Neutrophil (primary cell): ENCODE measurements around the gene TAF8.
A peak's percentile ranks its signal among the peaks of the same experiment; 100 is the strongest.
"Not testable (repeated sequence)": the region's sequence is repeated elsewhere in the genome, so short reads cannot be mapped to it uniquely, and the experiment has no call there.

Experiments
- H3K27ac ChIP-seq: fragments of 200-600 bp; sonication (generic); 2 replicates; pipeline ENCODE4 v1.5.1; 2016; ENCODE audit warnings: mild to moderate bottlenecking, moderate library complexity
- H3K27me3 ChIP-seq: fragments of 200-600 bp; sonication (generic); 2 replicates; pipeline ENCODE4 v1.6.0; 2016; ENCODE audit warnings: mild to moderate bottlenecking
- H3K36me3 ChIP-seq: fragments of 200-600 bp; sonication (generic); 2 replicates; pipeline ENCODE4 v1.5.1; 2017
- H3K4me1 ChIP-seq, 2 experiments: fragments of 200-600 bp in 1 of 2; sonication (generic) in 1 of 2; 1 replicate in 1 of 2; 2 replicates in 1 of 2; pipeline versions ENCODE4 v1.5.1 to v1.6.1; 2013 to 2016; ENCODE audit warnings: low read depth in 1 of 2, low read length in 1 of 2, mild to moderate bottlenecking in 1 of 2, moderate library complexity in 1 of 2; ENCODE audit not compliant: control insufficient read depth in 1 of 2, insufficient read depth in 1 of 2
- H3K4me3 ChIP-seq, 2 experiments: fragments of 200-600 bp in 1 of 2; sonication (generic) in 1 of 2; 1 replicate in 1 of 2; 2 replicates in 1 of 2; pipeline ENCODE4 v1.5.1; 2013 to 2016; ENCODE audit warnings: low read depth in 1 of 2, low read length in 1 of 2, mild to moderate bottlenecking in 1 of 2, moderate library complexity in 1 of 2
- H3K9me3 ChIP-seq: fragments of 200-600 bp; sonication (generic); 2 replicates; pipeline ENCODE4 v1.5.1; 2016
- CTCF ChIP-seq: fragments of 200-600 bp; sonication (generic); IDR thresholded peaks from 2 replicates; pipeline ENCODE4 v1.5.1; 2016; ENCODE audit warnings: antibody characterized with exemption

The TAF8 gene

GRCh38 chr6:42050297-42051267 lies at the start of gene TAF8:
Gene TAF8 (plus strand): TSS chr6:42050524. CDS start chr6:42050542, 18 bp downstream.
- H3K36me3 ChIP-seq = peaks cover 23% of the 10 kb centered on the region
- H3K27me3 ChIP-seq = no peaks in the 10 kb centered on the region
- H3K9me3 ChIP-seq = no peaks in the 10 kb centered on the region
- peaks cover 50 to 53% of the 10 kb centered on the region in 2 experiments for H3K4me1 ChIP-seq
- TF ChIP-seq CTCF = peak; percentile 19
- peak within 1 kb of the TSS; percentile 81 to 95 for H3K4me3 ChIP-seq
- peak within 1 kb of the TSS; percentile 98 for H3K27ac ChIP-seq

DNA sequence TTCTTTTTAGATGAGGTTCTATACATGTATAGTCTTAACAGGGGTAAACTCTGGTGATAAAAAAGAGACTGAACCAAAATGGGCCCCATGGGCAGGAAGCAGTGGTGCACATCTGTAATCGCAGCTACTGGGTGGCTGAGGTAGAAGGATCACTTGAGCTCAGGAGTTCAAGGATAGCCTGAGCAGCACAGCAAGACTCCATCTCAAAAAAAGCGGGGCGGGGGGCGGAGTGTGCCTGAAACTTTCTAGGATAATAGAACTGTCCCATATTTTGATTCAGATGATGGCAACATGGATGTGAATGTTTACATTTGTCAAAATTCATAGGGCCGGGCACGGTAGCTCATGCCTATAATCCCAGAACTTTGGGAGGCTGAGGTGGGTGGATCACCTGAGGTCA lies 48.8 kb upstream of the TAF8 start:
- no peaks in the 10 kb centered on the region for H3K9me3 ChIP-seq

GRCh38 chr6:42003658-42004057 lies 46.7 kb upstream of the TAF8 start:
- not testable (repeated sequence) for H3K27ac ChIP-seq, H3K27me3 ChIP-seq, H3K4me3 ChIP-seq, H3K9me3 ChIP-seq, H3K36me3 ChIP-seq
- H3K4me1 ChIP-seq = peaks cover 5 to 10% of the 10 kb centered on the region in 2 experiments

More for the DNA sequence above, 48.8 kb upstream of the TAF8 start:
- H3K4me3 ChIP-seq = no peak overlapping the region
- H3K27me3 ChIP-seq = no peaks in the 10 kb centered on the region
- H3K27ac ChIP-seq = no peak overlapping the region
- TF ChIP-seq CTCF = no peak
- H3K4me1 ChIP-seq = no peaks in the 10 kb centered on the region
- peaks cover 5% of the 10 kb centered on the region for H3K36me3 ChIP-seq

- no peak overlapping the region for H3K4me3 ChIP-seq
- TF ChIP-seq CTCF = no peak
- H3K36me3 ChIP-seq = no peaks in the 10 kb centered on the region
- no peaks in the 10 kb centered on the region for H3K27me3 ChIP-seq
- no peak overlapping the region for H3K27ac ChIP-seq
- H3K9me3 ChIP-seq = no peaks in the 10 kb centered on the region
- H3K4me1 ChIP-seq = peaks cover 24 to 41% of the 10 kb centered on the region in 2 experiments
Observed at GRCh38 chr6:42007286-42008137, 42.8 kb upstream of the TAF8 start.

DNA sequence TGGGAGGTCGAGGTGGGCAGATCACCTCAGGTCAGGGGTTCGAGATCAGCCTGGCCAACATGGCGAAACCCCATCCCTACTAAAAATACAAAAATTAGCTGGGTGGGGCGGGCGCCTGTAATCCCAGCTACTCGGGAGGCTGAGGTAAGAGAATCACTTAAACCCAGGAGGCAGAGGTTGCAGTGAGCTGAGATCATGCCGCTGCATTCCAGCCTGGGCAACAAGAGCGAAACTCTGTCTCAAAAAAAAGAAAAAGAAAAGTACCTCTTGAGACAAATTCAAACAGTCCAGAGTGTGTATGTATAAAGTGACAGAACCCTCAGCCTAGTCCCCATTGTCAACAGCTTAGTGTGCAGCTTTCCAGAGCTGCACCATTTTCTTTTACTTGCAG lies 42.2 kb upstream of the TAF8 start:
- not testable (repeated sequence) for H3K9me3 ChIP-seq, H3K36me3 ChIP-seq, H3K27ac ChIP-seq, H3K27me3 ChIP-seq, H3K4me3 ChIP-seq
- peaks cover 24 to 41% of the 10 kb centered on the region in 2 experiments for H3K4me1 ChIP-seq

DNA sequence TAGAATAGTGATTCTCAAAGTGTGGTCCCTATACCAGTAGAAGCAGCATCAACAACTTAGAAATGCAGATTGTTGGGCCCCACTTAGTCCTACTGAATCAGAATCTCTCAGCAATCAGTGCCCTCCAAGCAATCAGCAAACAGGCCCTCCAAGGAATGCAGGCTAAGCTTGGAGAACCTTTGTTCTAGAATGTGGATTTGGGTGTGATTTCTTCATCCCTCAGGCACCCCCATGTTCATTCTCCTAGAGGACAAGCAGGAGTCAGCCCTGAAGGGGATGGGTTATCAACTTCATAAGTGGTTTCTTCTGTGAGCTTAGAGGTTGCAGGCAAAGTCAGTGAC lies 40.5 kb upstream of the TAF8 start:
- Histone ChIP-seq H3K36me3 (no peaks in the 10 kb centered on the region), H3K4me3 (peak overlapping the region in 1 of 2 experiments; percentile 36), H3K4me1 (peaks cover 24 to 41% of the 10 kb centered on the region in 2 experiments), H3K27ac (peak overlapping the region; percentile 81), H3K27me3 (no peaks in the 10 kb centered on the region), H3K9me3 (no peaks in the 10 kb centered on the region)
- TF ChIP-seq CTCF = no peak
